ENCODE data around the gene PWP1.

Gene PWP1

GRCh38 chr12:107760809-107761501, 75.4 kb downstream of the PWP1 start, which contains the start of gene PRDM4:
Gene PRDM4 (minus strand): TSS chr12:107761137. CDS start chr12:107760515, 622 bp downstream.
- Histone ChIP-seq H3K4me2 (ENCODE audit: insufficient read depth, low read length) (peak within 1 kb of the TSS; percentile 81), H3K79me2 (ENCODE audit: insufficient read depth, low read length) (peaks cover 33% of the 10 kb centered on the region), H3K27me3 (ENCODE audit: insufficient read depth, low read length, poor library complexity) (no peaks in the 10 kb centered on the region), H3K9ac (ENCODE audit: low read depth, low read length) (peak within 1 kb of the TSS; percentile 80), H3K36me3 (ENCODE audit: insufficient read depth, low read length) (peaks cover 33% of the 10 kb centered on the region), H3K4me3 (ENCODE audit: low read depth in 1 of 2, low read length in 2 of 2) (peak within 1 kb of the TSS; percentile 33 to 82), H4K20me1 (ENCODE audit: insufficient read depth, low read length) (peaks cover 3% of the 10 kb centered on the region; the same call in 1 of the 2 replicates), H2AFZ (ENCODE audit: low read depth, low read length) (peak within 1 kb of the TSS; percentile 99), H3K9me3 (ENCODE audit: insufficient read depth, low read length, severe bottlenecking) (no peaks in the 10 kb centered on the region), H3K27ac (ENCODE audit: low read length) (peak within 1 kb of the TSS; percentile 64), H3K4me1 (ENCODE audit: insufficient read depth, low read length) (peaks cover 36% of the 10 kb centered on the region)
- no peak for TF ChIP-seq EZH2 (IDR thresholded peaks at IDR 0.05; ENCODE audit: borderline replicate concordance, low read depth, low read length, severe bottlenecking)
- peak; percentile 73 for TF ChIP-seq CTCF (IDR thresholded peaks at IDR 0.05; ENCODE audit: borderline replicate concordance, extremely low read depth, low read length, poor library complexity, severe bottlenecking)
- DNase-seq (peak; percentile 89), ATAC-seq (ENCODE audit: insufficient read depth, low read depth) (peak; percentile 89)

GRCh38 chr12:107761502-107761904, 75.9 kb downstream of the PWP1 start:
- H3K27me3 ChIP-seq (ENCODE audit: insufficient read depth, low read length, poor library complexity), result no peaks in the 10 kb centered on the region
- peak overlapping the region; percentile 80 for H3K9ac ChIP-seq (ENCODE audit: low read depth, low read length)
- peak overlapping the region; percentile 81 for H3K4me2 ChIP-seq (ENCODE audit: insufficient read depth, low read length)
- ATAC-seq (ENCODE audit: insufficient read depth, low read depth) (no peak), DNase-seq (no peak)
- H3K4me1 ChIP-seq (ENCODE audit: insufficient read depth, low read length), result peaks cover 36% of the 10 kb centered on the region
- peak overlapping the region; percentile 99 for H2AFZ ChIP-seq (ENCODE audit: low read depth, low read length)
- H3K9me3 ChIP-seq (ENCODE audit: insufficient read depth, low read length, severe bottlenecking), result no peaks in the 10 kb centered on the region
- H3K4me3 ChIP-seq (ENCODE audit: low read depth in 1 of 2, low read length in 2 of 2), result peak overlapping the region; percentile 33 to 82; a peak in 3 of 4 replicates
- no peak for TF ChIP-seq CTCF (IDR thresholded peaks at IDR 0.05; ENCODE audit: borderline replicate concordance, extremely low read depth, low read length, poor library complexity, severe bottlenecking)
- no peak for TF ChIP-seq EZH2 (IDR thresholded peaks at IDR 0.05; ENCODE audit: borderline replicate concordance, low read depth, low read length, severe bottlenecking)
- H3K27ac ChIP-seq (ENCODE audit: low read length), result peak overlapping the region; percentile 43; the same call in 1 of the 2 replicates
- peaks cover 33% of the 10 kb centered on the region for H3K79me2 ChIP-seq (ENCODE audit: insufficient read depth, low read length)
- H3K36me3 ChIP-seq (ENCODE audit: insufficient read depth, low read length), result peaks cover 28% of the 10 kb centered on the region
- peaks cover 3% of the 10 kb centered on the region; the same call in 1 of the 2 replicates for H4K20me1 ChIP-seq (ENCODE audit: insufficient read depth, low read length)
